Gastroesophageal sphincter (tissue), 3 donors: ENCODE results near the gene CHD6.

Source experiments
- EP300 ChIP-seq: sonication (generic); formaldehyde crosslinking; IDR thresholded peaks from one replicate; pipeline ENCODE4 v1.6.1; 2017; ENCODE audit warnings: antibody characterized with exemption, mild to moderate bottlenecking
- POLR2A ChIP-seq, 2 donors: fragments of 450-650 bp; IDR thresholded peaks; one replicate each; pipeline ENCODE4 v1.6.1; 2017; ENCODE audit warnings: antibody characterized with exemption in 2 of 2, mild to moderate bottlenecking in 2 of 2, moderate library complexity in 1 of 2
- POLR2AphosphoS5 ChIP-seq: sonication (generic); formaldehyde crosslinking; IDR thresholded peaks from one replicate; pipeline ENCODE4 v1.6.1; 2017; ENCODE audit warnings: antibody characterized with exemption
- TF ChIP-seq, protein P1 (sequence below), 4 experiments: fragments of 200-600 bp in 2 of 4; fragments of 450-650 bp in 2 of 4; sonication (generic) in 1 of 4; IDR thresholded peaks; one replicate each; pipeline ENCODE4 v1.5.1; 2017 to 2019; ENCODE audit warnings: antibody characterized with exemption in 4 of 4, mild to moderate bottlenecking in 2 of 4, moderate library complexity in 2 of 4

DNA sequence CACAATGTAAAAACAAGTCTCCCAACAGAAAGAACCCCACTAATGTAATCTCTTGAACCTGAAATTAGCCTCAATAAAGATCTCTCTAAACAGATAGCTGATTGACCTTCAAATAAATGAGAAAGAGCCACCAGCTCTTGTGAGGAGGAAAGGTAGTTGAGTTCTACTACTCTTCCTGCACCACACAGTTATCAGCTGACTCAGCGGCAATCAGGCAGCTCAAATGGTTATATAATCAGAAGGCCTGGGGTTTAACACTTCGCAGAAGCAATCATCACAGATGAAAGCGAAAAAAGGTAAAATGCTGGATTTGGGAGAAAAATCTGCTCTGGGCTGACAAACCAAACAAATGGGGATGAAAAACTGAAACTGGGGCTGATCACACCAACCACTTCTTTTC is 91.8 kb downstream of the CHD6 start:
- TF ChIP-seq, protein P1, sequence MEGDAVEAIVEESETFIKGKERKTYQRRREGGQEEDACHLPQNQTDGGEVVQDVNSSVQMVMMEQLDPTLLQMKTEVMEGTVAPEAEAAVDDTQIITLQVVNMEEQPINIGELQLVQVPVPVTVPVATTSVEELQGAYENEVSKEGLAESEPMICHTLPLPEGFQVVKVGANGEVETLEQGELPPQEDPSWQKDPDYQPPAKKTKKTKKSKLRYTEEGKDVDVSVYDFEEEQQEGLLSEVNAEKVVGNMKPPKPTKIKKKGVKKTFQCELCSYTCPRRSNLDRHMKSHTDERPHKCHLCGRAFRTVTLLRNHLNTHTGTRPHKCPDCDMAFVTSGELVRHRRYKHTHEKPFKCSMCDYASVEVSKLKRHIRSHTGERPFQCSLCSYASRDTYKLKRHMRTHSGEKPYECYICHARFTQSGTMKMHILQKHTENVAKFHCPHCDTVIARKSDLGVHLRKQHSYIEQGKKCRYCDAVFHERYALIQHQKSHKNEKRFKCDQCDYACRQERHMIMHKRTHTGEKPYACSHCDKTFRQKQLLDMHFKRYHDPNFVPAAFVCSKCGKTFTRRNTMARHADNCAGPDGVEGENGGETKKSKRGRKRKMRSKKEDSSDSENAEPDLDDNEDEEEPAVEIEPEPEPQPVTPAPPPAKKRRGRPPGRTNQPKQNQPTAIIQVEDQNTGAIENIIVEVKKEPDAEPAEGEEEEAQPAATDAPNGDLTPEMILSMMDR (IDR thresholded peaks at IDR 0.05): no peak
- TF ChIP-seq POLR2A (IDR thresholded peaks at IDR 0.05): no peak
- no peak for TF ChIP-seq POLR2AphosphoS5
- TF ChIP-seq EP300: no peak
